Prostate gland (tissue), 2 donors: ENCODE measurements around the gene CD9.

ENCODE experiments used
- POLR2A ChIP-seq: fragments of 450-650 bp; IDR thresholded peaks from one replicate; pipeline ENCODE4 v1.6.1; 2016; ENCODE audit warnings: antibody characterized with exemption, mild to moderate bottlenecking
- TF ChIP-seq, protein P1 (sequence below), 4 experiments: fragments of 200-600 bp in 2 of 4; fragments of 450-650 bp in 2 of 4; sonication (generic) in 2 of 4; IDR thresholded peaks; 1 replicate in 3 of 4; 2 replicates in 1 of 4; pipeline ENCODE4 v1.5.1; 2016 to 2019; ENCODE audit warnings: antibody characterized with exemption in 4 of 4, mild to moderate bottlenecking in 2 of 4, moderate library complexity in 2 of 4

DNA sequence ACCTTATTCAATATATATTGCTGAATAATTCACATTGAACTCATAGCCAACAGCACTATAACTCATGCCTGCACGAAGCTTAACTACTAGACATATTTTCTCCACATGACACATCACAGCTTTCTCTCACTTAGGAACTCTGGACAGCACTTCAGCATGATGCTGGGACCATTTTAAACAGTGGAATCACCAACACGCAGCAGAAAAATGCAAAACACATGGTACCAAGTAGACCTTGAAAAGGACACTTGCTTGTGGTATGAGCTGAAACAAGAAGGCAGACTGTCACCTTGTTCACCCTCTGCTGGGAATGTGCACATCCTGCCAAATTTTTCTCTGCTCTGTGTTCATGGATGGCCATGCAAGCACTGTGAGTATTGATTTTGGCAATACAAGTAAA is 34.8 kb upstream of the CD9 start:
- TF ChIP-seq, protein P1, sequence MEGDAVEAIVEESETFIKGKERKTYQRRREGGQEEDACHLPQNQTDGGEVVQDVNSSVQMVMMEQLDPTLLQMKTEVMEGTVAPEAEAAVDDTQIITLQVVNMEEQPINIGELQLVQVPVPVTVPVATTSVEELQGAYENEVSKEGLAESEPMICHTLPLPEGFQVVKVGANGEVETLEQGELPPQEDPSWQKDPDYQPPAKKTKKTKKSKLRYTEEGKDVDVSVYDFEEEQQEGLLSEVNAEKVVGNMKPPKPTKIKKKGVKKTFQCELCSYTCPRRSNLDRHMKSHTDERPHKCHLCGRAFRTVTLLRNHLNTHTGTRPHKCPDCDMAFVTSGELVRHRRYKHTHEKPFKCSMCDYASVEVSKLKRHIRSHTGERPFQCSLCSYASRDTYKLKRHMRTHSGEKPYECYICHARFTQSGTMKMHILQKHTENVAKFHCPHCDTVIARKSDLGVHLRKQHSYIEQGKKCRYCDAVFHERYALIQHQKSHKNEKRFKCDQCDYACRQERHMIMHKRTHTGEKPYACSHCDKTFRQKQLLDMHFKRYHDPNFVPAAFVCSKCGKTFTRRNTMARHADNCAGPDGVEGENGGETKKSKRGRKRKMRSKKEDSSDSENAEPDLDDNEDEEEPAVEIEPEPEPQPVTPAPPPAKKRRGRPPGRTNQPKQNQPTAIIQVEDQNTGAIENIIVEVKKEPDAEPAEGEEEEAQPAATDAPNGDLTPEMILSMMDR (IDR thresholded peaks at IDR 0.05) = no peak
- TF ChIP-seq POLR2A = no peak
